Spinal cord (tissue), 10 donors: ENCODE data around the gene UNC119B. TPM values are rescaled to one million over a fixed set of nuclear protein-coding genes. Genes with fewer than 3 reads are reported as not detected.
A peak's percentile ranks its signal among the peaks of the same experiment; 100 is the strongest.

Experiments
- DNase-seq, 6 donors: peaks; one replicate each; pipeline versions ENCODE4 v3.0.0 to v3.0.0-alpha.2; 2013 to 2015; ENCODE audit warnings: low spot score in 6 of 6, low read depth in 4 of 6
- H3K27ac ChIP-seq: one replicate; pipeline ENCODE4 v1.5.1; 2013; ENCODE audit warnings: low read depth, low read length, control low read depth
- H3K27me3 ChIP-seq: one replicate; pipeline ENCODE4 v1.6.1; 2013; ENCODE audit warnings: low read length; ENCODE audit not compliant: control insufficient read depth, insufficient read depth
- H3K36me3 ChIP-seq: one replicate; pipeline ENCODE4 v1.6.1; 2013; ENCODE audit warnings: low read length; ENCODE audit not compliant: control insufficient read depth, insufficient read depth
- H3K4me1 ChIP-seq: one replicate; pipeline ENCODE4 v1.6.1; 2013; ENCODE audit warnings: low read length; ENCODE audit not compliant: control insufficient read depth, insufficient read depth
- H3K4me3 ChIP-seq: one replicate; pipeline ENCODE4 v1.5.1; 2013; ENCODE audit warnings: low read depth, low read length, control low read depth
- H3K9me3 ChIP-seq: one replicate; pipeline ENCODE4 v1.6.1; 2013; ENCODE audit warnings: low read length; ENCODE audit not compliant: control insufficient read depth, insufficient read depth
- WGBS: methylation state at CpG from one replicate; pipeline ENCODE4 v1.1.5; 2013; ENCODE audit warnings: missing lambda C conversion rate; ENCODE audit not compliant: insufficient coverage; 5-methylcytosine and 5-hydroxymethylcytosine counted together
- polyA plus RNA-seq, 2 donors: library from polyadenylated mRNA; unstranded; fragments of 120-200 nt; gene quantifications; one replicate each; pipeline ENCODE4 v1.2.1, GENCODE V29; 2013; ENCODE audit not compliant: insufficient read length in 2 of 2
- total RNA-seq, 2 donors: library from RNA; depleted of rRNA in 1 of 2; stranded (reverse); fragments of 120-200 nt in 1 of 2; fragments of >200 nt in 1 of 2; gene quantifications; one replicate each; pipeline versions ENCODE4 v1.2.3 to v1.2.4, GENCODE V29; 2013 to 2014
- donor health status: healthy.

UNC119B gene
- total and polyA plus RNA-seq, 4 donors, result 19.1 to 41.9 (median 33.0) TPM

DNA sequence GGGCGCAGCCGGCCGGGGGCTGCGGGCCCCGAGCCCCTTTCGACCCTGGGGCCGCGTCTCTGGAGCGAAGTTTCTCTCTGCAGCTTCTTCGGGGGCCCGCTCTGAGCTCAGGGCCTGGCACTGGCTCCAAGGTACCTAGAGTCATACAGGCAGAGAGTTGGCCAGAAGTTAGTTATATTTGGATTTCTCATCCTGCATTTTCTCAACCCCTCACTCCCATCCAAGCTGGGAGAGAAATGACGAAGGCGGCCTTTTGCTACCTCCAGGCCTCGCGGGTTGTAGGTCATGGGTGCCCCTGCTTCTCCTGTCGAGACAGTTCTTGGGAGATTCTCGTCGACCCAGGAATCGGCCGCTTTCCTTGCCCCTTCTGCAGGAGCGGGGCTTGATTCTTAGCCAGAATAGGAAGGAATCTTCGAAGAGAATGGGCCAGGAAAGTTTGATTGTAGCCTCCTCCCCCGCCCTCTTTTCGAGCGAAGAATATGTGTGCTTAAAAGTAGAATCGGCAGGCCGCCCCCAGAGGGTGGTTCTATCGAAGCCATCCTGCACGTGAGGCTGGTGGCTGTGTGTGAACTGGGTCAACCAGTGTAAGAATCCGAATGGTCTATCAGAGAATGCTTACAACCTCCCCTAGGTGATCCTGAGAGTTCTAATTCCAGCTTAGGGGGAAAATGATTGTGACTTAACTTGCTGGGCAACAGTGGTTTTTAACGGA, 22.5 kb upstream of the UNC119B start:
- Histone ChIP-seq H3K9me3 (no peaks in the 10 kb centered on the region), H3K27ac (peak overlapping the region; percentile 97), H3K4me1 (peaks cover 19% of the 10 kb centered on the region), H3K4me3 (peak overlapping the region; percentile 85), H3K27me3 (no peaks in the 10 kb centered on the region), H3K36me3 (no peaks in the 10 kb centered on the region)
- 0% methylated on average over 22 of the region's 31 CpGs for WGBS
- DNase-seq, result peak in 1 of 6 donors; percentile 19

DNA sequence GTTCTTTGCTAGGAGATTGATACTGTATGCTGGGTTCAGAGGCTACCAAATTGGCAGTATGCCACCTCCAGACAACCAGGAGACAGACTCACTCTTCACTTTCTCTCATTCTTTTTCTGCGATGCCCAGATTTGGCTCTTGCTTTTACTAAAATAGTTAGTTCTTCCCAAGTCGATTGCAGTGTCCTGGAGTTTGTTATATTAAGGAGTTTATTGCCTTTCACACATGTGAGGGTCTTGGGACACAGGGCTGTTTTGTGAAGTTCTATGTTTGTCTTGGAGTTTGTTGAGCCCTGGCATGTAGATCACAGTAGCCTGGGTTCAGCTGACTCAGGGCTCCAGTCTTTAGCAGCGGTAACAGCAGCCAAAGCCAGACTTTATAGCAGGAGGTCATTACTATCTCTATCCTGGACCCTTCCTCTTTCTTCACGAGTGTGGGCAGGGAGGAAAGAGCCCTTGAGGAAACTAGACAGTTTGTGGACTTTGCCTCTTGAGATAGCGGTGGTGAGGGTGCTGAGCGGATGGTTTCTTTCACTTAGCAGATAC, 21.7 kb upstream of the UNC119B start:
- Histone ChIP-seq H3K4me3 (peak overlapping the region; percentile 85), H3K36me3 (no peaks in the 10 kb centered on the region), H3K27me3 (no peaks in the 10 kb centered on the region), H3K4me1 (peaks cover 24% of the 10 kb centered on the region), H3K27ac (peak overlapping the region; percentile 97), H3K9me3 (no peaks in the 10 kb centered on the region)
- 60% methylated on average over 1 of the region's 6 CpGs for WGBS
- DNase-seq, result peak in 2 of 6 donors; percentile 34 to 46

DNA sequence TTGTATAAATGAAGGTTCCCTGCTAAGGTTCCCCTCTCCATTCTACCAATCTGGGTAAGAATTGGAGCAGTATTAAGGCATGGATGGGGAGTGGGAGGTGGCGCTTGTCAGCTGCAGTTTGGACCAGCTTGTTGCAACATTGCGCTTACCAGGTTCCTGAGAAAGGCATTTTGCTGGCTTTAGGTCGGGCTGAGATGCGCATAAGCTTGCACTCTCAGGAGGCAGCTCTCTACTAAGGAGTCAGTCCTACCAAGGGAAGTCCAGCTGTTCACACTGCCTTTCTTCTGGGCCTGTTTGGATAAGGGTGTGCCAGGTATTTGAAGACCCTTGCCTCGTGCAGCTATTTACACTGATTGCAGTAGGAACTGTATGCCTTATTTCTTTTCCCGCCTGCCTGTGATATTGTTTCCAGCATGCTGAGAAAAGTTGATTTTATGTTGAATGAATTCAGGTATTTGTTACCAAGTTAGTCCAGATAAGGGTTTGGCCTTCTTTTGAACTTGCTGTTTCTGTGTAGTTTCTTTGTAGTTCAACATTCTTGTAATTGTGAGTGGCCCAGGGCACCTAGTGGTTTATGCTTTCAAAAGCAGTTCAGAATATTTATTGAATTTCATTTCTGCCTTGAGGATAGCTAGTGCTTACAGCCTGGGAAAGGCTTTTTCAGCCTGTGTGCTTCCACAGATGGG, 20.7 kb upstream of the UNC119B start:
- Histone ChIP-seq H3K36me3 (peaks cover 7% of the 10 kb centered on the region), H3K4me1 (peaks cover 24% of the 10 kb centered on the region), H3K4me3 (peak overlapping the region; percentile 85), H3K27me3 (no peaks in the 10 kb centered on the region), H3K27ac (peak overlapping the region; percentile 97), H3K9me3 (no peaks in the 10 kb centered on the region)
- DNase-seq, result no peak
- 37% methylated on average over 6 of the region's 6 CpGs for WGBS

DNA sequence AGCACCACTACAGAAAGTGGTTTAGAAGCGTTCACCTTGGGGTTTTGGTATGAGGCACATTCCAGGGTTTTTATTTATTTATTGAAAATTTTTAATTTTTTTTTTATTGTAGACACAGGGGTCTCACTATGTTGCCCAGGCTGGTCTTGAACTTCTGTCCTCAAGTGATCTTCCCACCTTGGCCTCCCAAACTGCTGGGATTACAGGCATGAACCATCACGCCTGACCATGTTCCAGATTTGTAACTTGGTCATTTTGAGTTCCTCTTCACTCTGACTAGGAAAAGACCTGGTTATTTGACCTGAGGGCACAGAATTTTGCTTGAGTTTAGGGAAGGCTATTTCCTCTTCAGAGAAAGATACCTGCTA, 20.2 kb upstream of the UNC119B start:
- Histone ChIP-seq H3K4me3 (no peak overlapping the region), H3K27me3 (no peaks in the 10 kb centered on the region), H3K27ac (no peak overlapping the region), H3K4me1 (peaks cover 24% of the 10 kb centered on the region), H3K36me3 (peaks cover 12% of the 10 kb centered on the region), H3K9me3 (no peaks in the 10 kb centered on the region)
- 80% methylated on average over 1 of the region's 2 CpGs for WGBS
- DNase-seq, result no peak

DNA sequence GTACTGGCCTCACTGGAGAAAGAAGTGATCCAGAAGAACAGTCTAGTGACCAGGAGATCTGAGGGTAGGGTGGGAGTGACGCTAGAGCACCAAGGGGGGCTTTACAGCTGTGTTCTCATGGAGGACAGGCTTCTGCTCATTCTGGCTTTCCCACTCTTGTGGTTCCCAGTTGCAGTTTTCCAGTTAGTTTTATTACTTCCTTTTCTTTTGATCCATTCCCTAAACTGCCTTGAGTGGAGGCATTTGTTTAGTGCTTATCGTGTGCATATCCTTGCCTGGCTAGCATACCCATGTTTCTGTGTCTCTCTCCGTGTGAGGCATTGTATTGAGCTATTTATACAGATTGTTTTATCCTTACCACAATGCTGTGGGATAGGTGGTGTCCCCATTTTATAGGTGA, 19.3 kb upstream of the UNC119B start:
- no peaks in the 10 kb centered on the region for H3K9me3 ChIP-seq
- WGBS, result no CpG with 5 or more reads among the region's 3 CpGs
- peaks cover 24% of the 10 kb centered on the region for H3K4me1 ChIP-seq
- no peaks in the 10 kb centered on the region for H3K27me3 ChIP-seq
- DNase-seq, result no peak
- H3K4me3 ChIP-seq, result no peak overlapping the region
- H3K27ac ChIP-seq, result no peak overlapping the region
- peaks cover 18% of the 10 kb centered on the region for H3K36me3 ChIP-seq

DNA sequence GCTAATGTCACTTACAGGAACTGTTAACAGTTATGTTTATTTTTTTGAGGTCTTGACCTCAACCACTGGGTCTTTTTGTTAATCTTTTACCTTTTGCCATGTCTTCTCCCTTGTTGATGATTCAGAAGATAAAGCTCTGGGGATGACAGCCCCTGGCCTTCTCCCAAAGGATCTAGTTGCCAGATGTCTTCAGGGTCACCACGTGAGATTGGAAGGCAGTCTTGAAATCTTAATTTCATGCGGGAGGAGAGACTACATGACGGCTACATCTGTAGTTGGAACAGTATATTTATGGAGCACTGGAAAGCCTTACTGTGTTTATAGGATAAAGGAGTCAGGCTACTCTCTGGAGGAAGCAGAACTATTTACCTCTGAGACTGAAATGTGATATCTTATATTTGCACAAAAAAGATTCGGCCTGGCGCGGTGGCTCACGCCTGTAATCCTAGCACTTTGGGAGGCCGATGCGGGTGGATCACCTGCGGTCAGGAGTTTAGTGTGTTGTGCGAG, 17.7 kb upstream of the UNC119B start:
- Histone ChIP-seq H3K27ac (peak overlapping the region; percentile 16), H3K4me3 (no peak overlapping the region), H3K4me1 (peaks cover 24% of the 10 kb centered on the region), H3K9me3 (no peaks in the 10 kb centered on the region), H3K27me3 (no peaks in the 10 kb centered on the region), H3K36me3 (peaks cover 29% of the 10 kb centered on the region)
- no peak for DNase-seq
- WGBS, result 22% methylated on average over 3 of the region's 11 CpGs

DNA sequence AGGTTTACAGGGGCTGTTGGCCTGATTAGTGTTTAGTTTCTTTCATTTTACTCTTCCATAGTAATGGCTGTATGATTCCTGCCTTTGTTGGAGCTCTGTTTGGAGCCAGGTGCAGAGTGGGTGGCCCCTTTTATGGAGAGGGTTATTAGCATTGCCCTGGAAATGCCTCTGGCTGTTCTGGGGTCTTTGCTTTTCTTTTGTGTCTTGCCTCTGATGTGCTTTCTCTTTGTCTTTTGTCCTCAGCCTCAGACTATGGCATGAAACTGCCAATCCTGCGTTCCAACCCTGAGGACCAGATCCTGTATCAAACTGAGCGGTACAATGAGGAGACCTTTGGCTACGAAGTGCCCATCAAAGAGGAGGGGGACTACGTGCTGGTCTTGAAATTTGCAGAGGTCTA, 16.4 kb upstream of the UNC119B start:
- Histone ChIP-seq H3K27ac (peak overlapping the region; percentile 25), H3K4me1 (peaks cover 13% of the 10 kb centered on the region), H3K4me3 (no peak overlapping the region), H3K9me3 (no peaks in the 10 kb centered on the region), H3K27me3 (no peaks in the 10 kb centered on the region), H3K36me3 (peaks cover 37% of the 10 kb centered on the region)
- peak in 1 of 6 donors; percentile 26 for DNase-seq
- WGBS, result 24% methylated on average over 4 of the region's 4 CpGs

DNA sequence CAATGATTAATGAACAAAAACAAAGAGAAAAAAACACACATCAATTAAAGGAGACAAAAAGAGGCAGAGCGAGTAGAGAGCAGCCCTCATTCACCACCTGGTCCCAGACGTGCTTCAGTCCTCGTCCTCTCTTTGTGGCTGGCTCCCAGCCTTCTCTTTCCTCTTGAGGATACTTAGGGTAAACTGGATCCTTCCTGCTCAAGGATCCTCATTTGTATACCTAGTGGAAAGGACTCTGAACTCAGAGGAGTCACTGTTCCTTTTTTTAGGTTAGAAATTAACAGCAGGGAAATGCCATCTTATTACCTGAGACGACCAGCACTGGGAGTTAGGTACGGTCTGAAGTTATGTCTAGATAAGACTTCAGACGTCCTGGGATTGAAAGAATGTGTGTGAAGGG, 13.6 kb upstream of the UNC119B start:
- WGBS, result 85% methylated on average over 5 of the region's 6 CpGs
- H3K27ac ChIP-seq, result no peak overlapping the region
- H3K9me3 ChIP-seq, result no peaks in the 10 kb centered on the region
- DNase-seq, result no peak
- H3K36me3 ChIP-seq, result peaks cover 56% of the 10 kb centered on the region
- H3K27me3 ChIP-seq, result no peaks in the 10 kb centered on the region
- H3K4me1 ChIP-seq, result peaks cover 5% of the 10 kb centered on the region
- no peak overlapping the region for H3K4me3 ChIP-seq

DNA sequence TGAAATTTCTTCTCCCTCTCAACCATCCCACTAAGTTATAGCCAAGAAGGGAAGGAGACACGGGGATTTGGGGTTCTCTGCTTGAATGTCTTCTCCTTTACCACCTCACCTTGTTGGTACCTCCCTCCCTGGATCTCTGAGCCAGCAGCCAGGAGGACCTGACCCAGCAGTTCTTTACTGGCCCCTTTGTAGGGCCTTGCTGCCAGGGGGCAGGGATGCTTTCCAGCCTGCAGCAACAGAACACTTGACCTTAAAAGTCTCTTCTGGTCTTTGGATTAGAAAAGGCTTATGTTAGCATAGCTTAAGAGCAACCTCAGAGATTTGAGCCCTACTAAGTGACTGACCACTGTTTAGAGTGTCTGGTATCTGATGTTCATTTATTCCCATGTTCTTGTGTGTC, 12.9 kb upstream of the UNC119B start:
- H3K36me3 ChIP-seq, result peaks cover 62% of the 10 kb centered on the region
- peaks cover 5% of the 10 kb centered on the region for H3K4me1 ChIP-seq
- DNase-seq, result no peak
- H3K4me3 ChIP-seq, result no peak overlapping the region
- no peaks in the 10 kb centered on the region for H3K27me3 ChIP-seq
- no CpG with 5 or more reads among the region's 1 CpG for WGBS
- H3K27ac ChIP-seq, result no peak overlapping the region
- no peaks in the 10 kb centered on the region for H3K9me3 ChIP-seq
